ENCODE data around the gene HABP4.

The HABP4 gene

GRCh38 chr9:96496368-96497116, 46.6 kb downstream of the HABP4 start:
- no peak for DNase-seq (ENCODE audit: low read depth)
- TF ChIP-seq CTCF (IDR thresholded peaks at IDR 0.05; ENCODE audit: insufficient read depth, low read depth, low read length, missing control alignments): no peak
- no peak overlapping the region for H3K4me3 ChIP-seq (ENCODE audit: low read length)

GRCh38 chr9:96497117-96497399, 47.1 kb downstream of the HABP4 start:
- DNase-seq (ENCODE audit: low read depth): no peak
- TF ChIP-seq CTCF (IDR thresholded peaks at IDR 0.05; ENCODE audit: insufficient read depth, low read depth, low read length, missing control alignments): no peak
- H3K4me3 ChIP-seq (ENCODE audit: low read length): no peak overlapping the region

- H3K4me3 ChIP-seq (ENCODE audit: low read length): no peak overlapping the region
- no peak for TF ChIP-seq CTCF (IDR thresholded peaks at IDR 0.05; ENCODE audit: insufficient read depth, low read depth, low read length, missing control alignments)
- no peak for DNase-seq (ENCODE audit: low read depth)
These were observed 48.8 kb downstream of the HABP4 start for GRCh38 chr9:96498796-96499195.

GRCh38 chr9:96499257-96499656, 49.3 kb downstream of the HABP4 start:
- DNase-seq (ENCODE audit: low read depth): no peak
- no peak for TF ChIP-seq CTCF (IDR thresholded peaks at IDR 0.05; ENCODE audit: insufficient read depth, low read depth, low read length, missing control alignments)
- H3K4me3 ChIP-seq (ENCODE audit: low read length): no peak overlapping the region

GRCh38 chr9:96500696-96501632, 51.0 kb downstream of the HABP4 start:
- no peak for DNase-seq (ENCODE audit: low read depth)

More at GRCh38 chr9:96500696-96501632, 51.0 kb downstream of the HABP4 start:
- no peak for TF ChIP-seq CTCF (IDR thresholded peaks at IDR 0.05; ENCODE audit: insufficient read depth, low read depth, low read length, missing control alignments)
- H3K4me3 ChIP-seq (ENCODE audit: low read length): no peak overlapping the region
